ENCODE data around the gene NYAP2.

DNA sequence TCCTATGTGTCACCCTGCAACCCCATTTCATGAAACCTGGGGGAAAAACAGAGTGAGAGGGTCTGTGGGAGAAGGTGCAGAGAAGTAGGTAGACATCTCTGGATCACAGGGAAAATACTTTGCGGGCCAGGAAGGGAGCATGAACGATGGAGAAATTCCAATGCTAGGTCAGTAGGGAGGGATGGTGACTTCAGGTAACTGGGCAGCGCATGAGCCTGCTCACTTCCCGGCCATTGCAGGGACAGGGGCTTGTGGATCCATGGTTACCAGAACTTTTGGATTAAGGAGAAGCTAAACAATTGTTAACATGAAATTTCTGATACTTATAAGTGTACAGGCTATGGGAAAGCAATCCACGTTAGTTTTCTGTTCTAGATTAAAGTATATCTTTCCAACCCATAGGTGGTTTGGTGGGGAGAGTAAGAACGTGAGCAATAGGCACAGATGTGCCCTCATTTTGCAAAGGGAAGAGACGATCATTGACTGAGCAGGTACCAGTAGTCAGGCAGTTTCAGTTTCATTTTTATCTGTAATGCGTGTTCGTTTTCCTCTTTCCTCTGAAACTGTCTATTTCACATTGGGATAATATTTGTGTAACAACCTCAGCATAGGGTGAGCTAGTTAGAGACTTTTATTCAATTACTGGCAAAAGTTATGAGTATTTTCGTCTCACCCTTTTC lies 65.0 kb downstream of the NYAP2 start:
- TF ChIP-seq, protein P1, sequence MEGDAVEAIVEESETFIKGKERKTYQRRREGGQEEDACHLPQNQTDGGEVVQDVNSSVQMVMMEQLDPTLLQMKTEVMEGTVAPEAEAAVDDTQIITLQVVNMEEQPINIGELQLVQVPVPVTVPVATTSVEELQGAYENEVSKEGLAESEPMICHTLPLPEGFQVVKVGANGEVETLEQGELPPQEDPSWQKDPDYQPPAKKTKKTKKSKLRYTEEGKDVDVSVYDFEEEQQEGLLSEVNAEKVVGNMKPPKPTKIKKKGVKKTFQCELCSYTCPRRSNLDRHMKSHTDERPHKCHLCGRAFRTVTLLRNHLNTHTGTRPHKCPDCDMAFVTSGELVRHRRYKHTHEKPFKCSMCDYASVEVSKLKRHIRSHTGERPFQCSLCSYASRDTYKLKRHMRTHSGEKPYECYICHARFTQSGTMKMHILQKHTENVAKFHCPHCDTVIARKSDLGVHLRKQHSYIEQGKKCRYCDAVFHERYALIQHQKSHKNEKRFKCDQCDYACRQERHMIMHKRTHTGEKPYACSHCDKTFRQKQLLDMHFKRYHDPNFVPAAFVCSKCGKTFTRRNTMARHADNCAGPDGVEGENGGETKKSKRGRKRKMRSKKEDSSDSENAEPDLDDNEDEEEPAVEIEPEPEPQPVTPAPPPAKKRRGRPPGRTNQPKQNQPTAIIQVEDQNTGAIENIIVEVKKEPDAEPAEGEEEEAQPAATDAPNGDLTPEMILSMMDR (IDR thresholded peaks at IDR 0.05) = no peak
- no peak for TF ChIP-seq POLR2A (IDR thresholded peaks at IDR 0.05)

Measured in Peyer's patch (tissue), 4 donors.